SH-SY5Y (cell line): ENCODE measurements around the gene INPP4B.

Experiments
- GATA2 ChIP-seq: IDR thresholded peaks from 2 replicates; pipeline ENCODE4 v1.6.1; 2011; ENCODE audit warnings: mild to moderate bottlenecking, low read depth, low read length
- GATA3 ChIP-seq: IDR thresholded peaks from 2 replicates; pipeline ENCODE4 v1.6.1; 2011; ENCODE audit warnings: low read depth, mild to moderate bottlenecking, low read length, moderate library complexity

The INPP4B gene

DNA sequence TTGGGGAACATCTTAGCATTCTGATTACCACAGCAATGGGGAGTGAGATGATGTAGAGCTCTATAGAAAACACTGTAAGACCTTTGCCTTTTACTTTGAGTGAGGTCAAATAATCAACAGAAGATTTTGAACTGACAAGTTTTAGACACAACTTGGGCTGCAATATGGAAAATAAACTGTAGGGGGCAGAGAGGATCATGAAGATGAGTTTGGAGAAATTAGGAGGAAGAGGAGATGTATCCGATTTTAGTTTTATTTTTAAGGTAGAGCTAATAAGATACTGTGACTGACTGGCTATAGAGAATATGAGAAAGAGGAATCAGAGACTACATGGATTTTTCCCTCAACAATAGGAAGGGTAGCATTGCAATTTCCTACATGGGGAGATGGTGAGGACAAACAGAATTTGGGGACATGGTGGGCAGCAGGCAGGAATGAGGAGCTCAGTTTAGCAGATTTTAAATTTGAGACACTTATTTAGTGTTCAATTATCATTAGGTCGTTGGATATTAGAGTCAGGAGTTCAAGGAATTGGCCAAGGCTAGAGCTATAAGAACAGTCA, 563.1 kb downstream of the INPP4B start:
- TF ChIP-seq GATA3 (no peak), GATA2 (no peak)

- TF ChIP-seq GATA3 = no peak
- no peak for TF ChIP-seq GATA2
These were observed 564.1 kb downstream of the INPP4B start for GRCh38 chr4:142281999-142282398.

- no peak for TF ChIP-seq GATA3
- TF ChIP-seq GATA2 = no peak
These were observed 567.4 kb downstream of the INPP4B start for GRCh38 chr4:142278663-142279062.

DNA sequence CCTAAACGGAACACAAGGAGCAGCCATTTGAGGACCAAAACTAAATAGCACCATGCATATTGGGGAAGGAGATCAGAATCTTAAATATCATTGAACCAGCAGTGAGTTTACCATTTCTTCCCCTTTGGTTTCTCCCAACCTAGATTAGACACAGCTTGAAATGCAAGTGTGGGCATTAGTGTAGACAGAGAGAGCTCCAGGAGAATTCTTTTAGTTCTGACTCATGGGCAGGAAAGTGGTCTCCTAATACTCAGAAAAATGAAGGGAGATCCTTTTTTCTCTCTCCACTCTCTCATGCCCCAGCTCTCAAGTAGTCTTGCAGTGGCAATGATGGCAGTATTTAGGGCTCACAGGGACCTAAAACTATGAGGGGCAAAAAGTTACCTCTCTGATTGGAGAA, 567.9 kb downstream of the INPP4B start:
- TF ChIP-seq GATA3 (no peak), GATA2 (no peak)

GRCh38 chr4:142274137-142274536, 572.0 kb downstream of the INPP4B start:
- TF ChIP-seq GATA2 = no peak
- TF ChIP-seq GATA3 = no peak

DNA sequence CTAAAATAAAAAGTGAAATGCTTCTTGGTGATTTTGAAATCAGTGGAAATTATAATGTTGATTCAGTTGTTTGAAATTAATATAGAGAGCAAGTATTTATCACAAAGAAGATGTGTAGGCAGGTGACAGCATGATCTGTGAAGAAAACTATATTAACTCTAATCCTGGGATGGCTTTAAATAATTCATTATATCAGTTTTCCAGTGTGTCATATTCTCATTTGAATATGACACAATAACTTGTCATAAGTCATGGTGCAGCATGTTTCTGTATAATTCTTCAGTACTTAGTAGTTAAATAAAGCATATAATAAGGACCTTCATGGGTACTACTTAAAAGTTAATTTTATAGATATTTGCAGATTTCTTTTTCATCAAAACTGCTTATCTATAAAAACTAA, 573.6 kb downstream of the INPP4B start:
- no peak for TF ChIP-seq GATA3
- no peak for TF ChIP-seq GATA2

DNA sequence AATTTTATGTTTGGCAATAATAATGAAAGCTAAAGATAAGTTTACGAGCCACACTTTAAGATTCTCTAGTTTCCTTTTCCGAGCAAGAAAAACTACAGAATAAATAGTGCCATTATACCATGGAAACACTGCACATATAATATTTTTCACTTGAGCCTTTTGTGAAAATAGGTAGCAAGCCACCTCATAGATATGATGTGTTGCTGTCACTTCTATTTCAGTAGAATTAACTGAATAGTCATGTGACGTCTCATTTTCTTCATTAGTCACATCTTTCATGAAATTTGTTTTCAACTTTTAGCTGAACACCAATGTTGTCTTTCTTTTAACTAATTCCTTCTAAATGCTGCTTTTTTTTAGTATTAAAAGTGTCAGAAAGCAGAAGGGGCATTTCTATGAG, 574.3 kb downstream of the INPP4B start:
- no peak for TF ChIP-seq GATA3
- TF ChIP-seq GATA2 = no peak

- TF ChIP-seq GATA2 (no peak), GATA3 (no peak)
These were observed 579.0 kb downstream of the INPP4B start for GRCh38 chr4:142267101-142267500.

- TF ChIP-seq GATA2 (no peak), GATA3 (no peak)
These were observed 580.2 kb downstream of the INPP4B start for GRCh38 chr4:142265946-142266345.

- TF ChIP-seq GATA2 (no peak), GATA3 (no peak)
These were observed 580.6 kb downstream of the INPP4B start for GRCh38 chr4:142265536-142265935.

DNA sequence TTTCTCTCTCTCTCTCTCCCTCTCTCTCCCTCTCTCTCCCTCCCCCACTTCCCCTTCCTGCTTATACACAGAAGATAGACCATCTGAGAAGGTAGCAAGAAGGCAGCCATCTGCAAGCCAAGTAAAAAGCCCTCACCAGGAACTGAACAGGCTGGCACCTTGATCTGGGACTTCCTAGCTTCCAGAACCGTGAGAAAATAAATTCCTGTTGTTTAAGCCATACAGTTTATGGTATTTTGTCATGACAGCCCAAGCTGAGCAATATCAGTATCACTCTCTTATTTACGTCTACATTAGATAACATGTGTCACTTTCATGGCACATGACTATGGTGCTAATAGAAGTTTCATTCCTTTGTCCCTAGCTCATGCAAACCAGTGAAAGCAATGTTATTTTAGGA, 581.1 kb downstream of the INPP4B start:
- no peak for TF ChIP-seq GATA3
- no peak for TF ChIP-seq GATA2

- TF ChIP-seq GATA3 (no peak), GATA2 (no peak)
These were observed 583.1 kb downstream of the INPP4B start for GRCh38 chr4:142262956-142263355.

DNA sequence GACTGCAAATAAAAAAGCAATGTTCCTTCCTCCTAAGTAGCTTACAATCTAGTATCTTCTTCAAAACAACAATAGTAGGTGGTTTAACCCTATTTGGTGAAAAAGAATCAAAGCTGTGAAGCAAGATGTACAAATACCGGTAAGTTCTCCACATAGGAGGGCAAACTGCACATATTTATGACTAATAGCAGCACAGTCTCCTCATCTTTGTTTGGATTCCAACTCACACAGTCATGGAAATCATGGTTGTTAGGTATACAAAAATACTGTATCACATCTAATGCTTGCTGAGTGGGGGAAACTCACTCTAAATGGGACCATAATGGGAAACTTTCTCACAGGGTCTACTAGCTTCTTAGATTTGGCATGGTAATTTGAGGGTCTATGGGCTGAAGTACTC, 597.2 kb downstream of the INPP4B start:
- TF ChIP-seq GATA3 = no peak
- TF ChIP-seq GATA2 = no peak

DNA sequence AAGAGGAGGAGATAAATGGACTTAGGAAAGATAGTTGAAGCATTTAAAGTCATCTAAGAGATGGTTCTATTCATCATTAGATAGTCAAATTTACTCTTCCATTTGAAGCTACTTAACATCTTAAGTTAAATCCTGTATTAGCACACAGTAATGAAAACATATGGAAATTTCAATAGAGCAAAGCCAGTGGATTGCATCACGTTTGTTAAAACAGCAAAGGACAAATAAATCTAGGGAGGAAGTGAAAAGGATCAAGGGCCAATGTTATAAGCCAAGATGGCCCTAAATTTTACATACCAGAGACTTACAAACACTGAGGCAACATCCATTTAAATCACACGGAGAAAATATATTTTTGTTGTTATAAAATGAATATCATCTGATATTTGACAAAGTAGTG, 602.8 kb downstream of the INPP4B start:
- TF ChIP-seq GATA3 = no peak
- TF ChIP-seq GATA2 = no peak

GRCh38 chr4:142242156-142242555, 603.9 kb downstream of the INPP4B start:
- no peak for TF ChIP-seq GATA3
- no peak for TF ChIP-seq GATA2

GRCh38 chr4:142238589-142238988, 607.5 kb downstream of the INPP4B start:
- TF ChIP-seq GATA2 (no peak), GATA3 (no peak)

DNA sequence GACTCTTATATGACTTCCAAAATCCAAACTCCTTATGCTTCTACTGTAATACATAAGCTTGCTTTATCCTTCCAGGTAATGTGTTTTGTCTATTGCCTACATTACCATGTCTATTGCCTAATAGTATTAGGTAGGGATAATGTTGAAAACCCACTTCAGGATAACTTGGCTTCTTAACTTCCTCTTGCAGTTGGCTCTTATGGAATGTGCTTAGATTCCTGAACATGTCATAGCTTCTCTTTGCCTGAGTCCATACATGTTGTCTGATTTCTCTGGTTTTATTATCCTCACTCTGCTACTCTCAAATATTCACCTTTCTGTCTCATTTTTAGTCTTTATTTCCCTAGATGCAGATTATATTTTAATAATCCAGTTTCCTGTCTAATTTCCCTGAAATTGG, 609.8 kb downstream of the INPP4B start:
- no peak for TF ChIP-seq GATA3
- TF ChIP-seq GATA2 = no peak
